ENCODE data around the gene P3R3URF. TPM values are rescaled to one million over a fixed set of nuclear protein-coding genes. Genes with fewer than 3 reads are reported as not detected.

The P3R3URF gene
- total RNA-seq, 2 donors from 2014 or later, result not detected

- no peaks in the 10 kb centered on the region for H3K36me3 ChIP-seq
- H3K9me3 ChIP-seq, result no peaks in the 10 kb centered on the region
- no peaks in the 10 kb centered on the region for H3K4me1 ChIP-seq (replicated peaks)
- intact Hi-C loops (cut with DNase I), result no loop called here
- no peaks in the 10 kb centered on the region for H3K27me3 ChIP-seq (replicated peaks; ENCODE audit: insufficient read depth)
- H3K27ac ChIP-seq, result peak overlapping the region; percentile 85 to 94
- no peak for DNase-seq (ENCODE audit: low spot score)
- TF ChIP-seq, protein P1, sequence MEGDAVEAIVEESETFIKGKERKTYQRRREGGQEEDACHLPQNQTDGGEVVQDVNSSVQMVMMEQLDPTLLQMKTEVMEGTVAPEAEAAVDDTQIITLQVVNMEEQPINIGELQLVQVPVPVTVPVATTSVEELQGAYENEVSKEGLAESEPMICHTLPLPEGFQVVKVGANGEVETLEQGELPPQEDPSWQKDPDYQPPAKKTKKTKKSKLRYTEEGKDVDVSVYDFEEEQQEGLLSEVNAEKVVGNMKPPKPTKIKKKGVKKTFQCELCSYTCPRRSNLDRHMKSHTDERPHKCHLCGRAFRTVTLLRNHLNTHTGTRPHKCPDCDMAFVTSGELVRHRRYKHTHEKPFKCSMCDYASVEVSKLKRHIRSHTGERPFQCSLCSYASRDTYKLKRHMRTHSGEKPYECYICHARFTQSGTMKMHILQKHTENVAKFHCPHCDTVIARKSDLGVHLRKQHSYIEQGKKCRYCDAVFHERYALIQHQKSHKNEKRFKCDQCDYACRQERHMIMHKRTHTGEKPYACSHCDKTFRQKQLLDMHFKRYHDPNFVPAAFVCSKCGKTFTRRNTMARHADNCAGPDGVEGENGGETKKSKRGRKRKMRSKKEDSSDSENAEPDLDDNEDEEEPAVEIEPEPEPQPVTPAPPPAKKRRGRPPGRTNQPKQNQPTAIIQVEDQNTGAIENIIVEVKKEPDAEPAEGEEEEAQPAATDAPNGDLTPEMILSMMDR (IDR thresholded peaks at IDR 0.05), result no peak
- peak; percentile 6 for TF ChIP-seq POLR2AphosphoS5 (IDR thresholded peaks at IDR 0.05)
- H3K4me3 ChIP-seq, result peak overlapping the region; percentile 59 to 95
- WGBS, result 7% methylated on average over 14 of the region's 14 CpGs
Measured at GRCh38 chr1:46203738-46204405, 27.6 kb upstream of the P3R3URF start.

DNA sequence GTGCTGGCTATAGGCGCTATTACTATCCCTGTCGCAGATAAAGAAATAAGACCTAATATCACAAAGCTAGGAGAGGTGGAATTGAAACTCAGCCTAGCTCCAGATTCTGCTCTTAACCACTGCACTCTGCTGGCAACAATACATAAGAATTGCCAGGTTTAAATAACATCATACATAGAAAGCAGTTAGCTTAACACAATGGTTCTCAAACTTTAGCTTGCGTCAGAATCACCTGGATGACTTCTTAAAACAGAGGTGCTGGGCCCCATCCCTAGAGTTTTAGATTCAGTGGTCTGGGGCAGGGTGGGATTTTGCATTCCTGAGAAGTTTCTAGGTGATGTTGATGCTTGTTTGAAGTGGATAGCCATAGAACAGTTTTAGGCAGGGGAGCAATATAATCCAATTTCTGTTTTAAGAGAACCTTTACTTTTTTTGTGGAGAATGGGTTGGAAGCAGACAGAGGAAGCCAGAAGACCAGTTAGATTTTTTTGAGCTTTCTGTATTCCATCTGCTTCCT is 23.0 kb upstream of the P3R3URF start:
- H3K4me3 ChIP-seq, result no peak overlapping the region
- no peaks in the 10 kb centered on the region for H3K27me3 ChIP-seq (replicated peaks; ENCODE audit: insufficient read depth)
- TF ChIP-seq, protein P1 (IDR thresholded peaks at IDR 0.05), result no peak
- TF ChIP-seq POLR2AphosphoS5 (IDR thresholded peaks at IDR 0.05), result no peak
- TF ChIP-seq POLR2A (IDR thresholded peaks at IDR 0.05), result no peak
- WGBS, result 66% methylated on average over 3 of the region's 3 CpGs
- H3K4me1 ChIP-seq (replicated peaks), result peaks cover 10% of the 10 kb centered on the region
- DNase-seq (ENCODE audit: low spot score), result no peak
- intact Hi-C loops (cut with DNase I), result no loop called here
- H3K9me3 ChIP-seq, result no peaks in the 10 kb centered on the region
- H3K36me3 ChIP-seq, result no peaks in the 10 kb centered on the region
- peak overlapping the region in 1 of 2 donors; percentile 82 for H3K27ac ChIP-seq

DNA sequence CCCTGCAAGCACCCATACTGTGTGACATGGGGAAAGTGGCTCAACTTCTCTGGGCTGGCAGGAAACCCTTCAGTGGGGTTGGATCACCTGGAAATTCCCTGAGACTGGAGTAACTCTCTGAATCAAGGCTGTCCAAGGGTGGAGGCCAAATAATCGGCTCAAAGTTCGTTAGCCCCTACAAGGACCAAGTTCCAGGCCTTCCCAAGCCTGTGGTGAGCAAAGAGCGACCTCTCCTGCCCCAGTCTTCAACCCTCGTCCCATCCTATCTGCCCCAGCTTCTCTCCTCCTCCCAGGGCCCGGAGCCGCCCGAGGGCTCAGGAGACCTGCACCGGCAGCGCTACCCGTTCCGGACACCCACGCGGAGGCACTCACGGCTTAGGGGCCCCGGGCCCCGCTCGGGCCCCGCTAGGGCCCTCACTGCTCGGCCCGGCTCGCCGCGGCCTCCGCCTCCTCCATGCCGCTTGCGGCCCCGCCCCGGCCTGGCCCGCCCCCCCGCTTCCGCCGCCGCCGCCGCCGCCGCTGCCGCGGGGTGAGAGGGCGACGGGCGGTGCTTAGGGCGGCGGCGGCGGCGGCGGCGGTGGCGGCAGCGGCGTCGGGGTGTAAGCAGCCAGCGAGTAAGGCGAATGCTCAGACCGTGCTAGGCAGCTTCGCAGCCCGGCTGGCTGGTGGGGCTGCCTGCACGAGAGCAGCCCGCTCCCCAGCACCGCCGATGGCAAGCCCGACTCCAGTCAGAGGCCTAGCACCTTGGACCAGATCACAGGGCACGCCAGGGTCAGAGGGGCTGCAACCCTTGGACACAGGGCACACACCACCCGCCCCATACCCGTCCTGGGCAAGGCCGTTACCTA is 21.9 kb upstream of the P3R3URF start, which contains the start of gene POMGNT1:
Gene POMGNT1 (minus strand): TSS at position 471 of the 848 bp plus-strand sequence. CDS start 613 bp downstream, outside the sequence.
- Histone ChIP-seq H3K9me3 (no peaks in the 10 kb centered on the region), H3K4me1 (replicated peaks) (peaks cover 10% of the 10 kb centered on the region), H3K27me3 (replicated peaks; ENCODE audit: insufficient read depth) (no peaks in the 10 kb centered on the region), H3K4me3 (peak within 1 kb of the TSS; percentile 52 to 59), H3K36me3 (no peaks in the 10 kb centered on the region), H3K27ac (peak within 1 kb of the TSS; percentile 82 to 88)
- 0% methylated on average over 12 of the region's 67 CpGs for WGBS
- DNase-seq (ENCODE audit: low spot score), result no peak
- peak; percentile 56 for TF ChIP-seq POLR2A (IDR thresholded peaks at IDR 0.05)
- TF ChIP-seq POLR2AphosphoS5 (IDR thresholded peaks at IDR 0.05), result no peak
- TF ChIP-seq, protein P1 (IDR thresholded peaks at IDR 0.05), result peak in 2 of 4 experiments; percentile 25
- intact Hi-C loops (cut with DNase I), result no loop called here

GRCh38 chr1:46197560-46197963 is 21.3 kb upstream of the P3R3URF start:
- Histone ChIP-seq H3K27me3 (replicated peaks; ENCODE audit: insufficient read depth) (no peaks in the 10 kb centered on the region), H3K4me1 (replicated peaks) (peaks cover 10% of the 10 kb centered on the region), H3K27ac (peak overlapping the region; percentile 82 to 88), H3K9me3 (no peaks in the 10 kb centered on the region), H3K4me3 (peak overlapping the region; percentile 52 to 59), H3K36me3 (no peaks in the 10 kb centered on the region)
- TF ChIP-seq POLR2AphosphoS5 (IDR thresholded peaks at IDR 0.05), result no peak
- TF ChIP-seq POLR2A (IDR thresholded peaks at IDR 0.05), result no peak
- TF ChIP-seq, protein P1 (IDR thresholded peaks at IDR 0.05), result no peak
- DNase-seq (ENCODE audit: low spot score), result no peak
- 46% methylated on average over 9 of the region's 9 CpGs for WGBS
- intact Hi-C loops (cut with DNase I), result no loop called here

Measured in prostate gland (tissue), 2 donors.